ENCODE data around the gene CLCN4. TPM values are rescaled to one million over a fixed set of nuclear protein-coding genes. Genes with fewer than 3 reads are reported as not detected.

Gene CLCN4
- total and polyA plus RNA-seq, 10 donors, result 0.63 to 10.9 (median 5.0) TPM

DNA sequence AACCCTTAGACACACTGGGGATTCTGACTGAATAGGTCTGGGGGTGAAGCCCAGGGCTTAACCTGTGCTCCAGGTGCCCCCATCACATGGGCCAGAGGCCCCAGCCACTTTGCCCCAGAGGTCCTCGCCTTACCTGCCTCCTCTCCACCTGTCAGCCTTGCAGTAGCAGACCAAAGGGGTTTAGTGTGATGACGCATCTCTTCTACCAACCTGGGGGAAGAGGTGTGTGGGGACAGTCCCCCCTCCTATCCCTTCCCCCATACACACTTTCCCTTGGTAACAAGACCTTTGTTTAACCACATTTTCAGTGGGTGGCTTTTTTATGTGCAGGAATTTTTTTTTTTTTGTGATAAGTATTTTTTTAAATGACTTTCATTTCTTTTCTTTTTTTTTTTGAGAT is 6.3 kb downstream of the CLCN4 start:
- Histone ChIP-seq H3K4me3 (no peak overlapping the region), H3K9me3 (no peaks in the 10 kb centered on the region), H3K4me1 (peaks cover 0 to 46% (median 18%) of the 10 kb centered on the region in 6 donors), H3K36me3 (no peaks in the 10 kb centered on the region), H3K27ac (no peak overlapping the region), H3K27me3 (replicated peaks in 1 of 7) (peaks cover 0 to 29% (median 9%) of the 10 kb centered on the region in 7 donors)
- intact Hi-C loops (cut with DNase I; ENCODE audit: low total_unique reads), result no loop called here
- DNase-seq, result no peak
- TF ChIP-seq POLR2AphosphoS5 (IDR thresholded peaks at IDR 0.05), result no peak
- TF ChIP-seq, protein P1, sequence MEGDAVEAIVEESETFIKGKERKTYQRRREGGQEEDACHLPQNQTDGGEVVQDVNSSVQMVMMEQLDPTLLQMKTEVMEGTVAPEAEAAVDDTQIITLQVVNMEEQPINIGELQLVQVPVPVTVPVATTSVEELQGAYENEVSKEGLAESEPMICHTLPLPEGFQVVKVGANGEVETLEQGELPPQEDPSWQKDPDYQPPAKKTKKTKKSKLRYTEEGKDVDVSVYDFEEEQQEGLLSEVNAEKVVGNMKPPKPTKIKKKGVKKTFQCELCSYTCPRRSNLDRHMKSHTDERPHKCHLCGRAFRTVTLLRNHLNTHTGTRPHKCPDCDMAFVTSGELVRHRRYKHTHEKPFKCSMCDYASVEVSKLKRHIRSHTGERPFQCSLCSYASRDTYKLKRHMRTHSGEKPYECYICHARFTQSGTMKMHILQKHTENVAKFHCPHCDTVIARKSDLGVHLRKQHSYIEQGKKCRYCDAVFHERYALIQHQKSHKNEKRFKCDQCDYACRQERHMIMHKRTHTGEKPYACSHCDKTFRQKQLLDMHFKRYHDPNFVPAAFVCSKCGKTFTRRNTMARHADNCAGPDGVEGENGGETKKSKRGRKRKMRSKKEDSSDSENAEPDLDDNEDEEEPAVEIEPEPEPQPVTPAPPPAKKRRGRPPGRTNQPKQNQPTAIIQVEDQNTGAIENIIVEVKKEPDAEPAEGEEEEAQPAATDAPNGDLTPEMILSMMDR (IDR thresholded peaks at IDR 0.05 in 8 of 11, conservative IDR thresholded peaks at IDR 0.05 in 3 of 11), result no peak
- no peak for TF ChIP-seq POLR2A (IDR thresholded peaks at IDR 0.05)
- WGBS, 5 donors, result 67 to 88% (median 83%) methylated on average over 2 of the region's 2 CpGs

DNA sequence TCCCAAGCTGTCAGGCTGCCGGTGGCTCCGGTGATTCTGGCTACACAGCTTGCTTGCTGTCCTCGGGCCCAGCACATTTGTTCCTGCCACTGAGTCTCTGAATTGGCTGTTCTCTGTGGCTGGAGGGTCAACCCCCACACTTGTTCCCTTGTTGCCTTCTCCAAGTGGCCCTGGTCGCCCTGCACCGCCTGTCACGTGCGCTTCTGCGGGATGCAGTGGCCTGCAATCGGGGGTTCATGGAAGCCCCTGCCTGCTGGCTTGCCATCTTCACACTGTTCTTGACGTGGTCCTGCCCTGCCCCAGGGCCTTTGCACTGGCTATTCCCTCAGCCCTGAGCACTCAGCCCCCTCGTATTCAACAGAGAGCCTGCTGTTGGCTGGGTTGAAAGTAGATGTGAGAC is 8.1 kb downstream of the CLCN4 start:
- Histone ChIP-seq H3K9me3 (no peaks in the 10 kb centered on the region), H3K4me3 (no peak overlapping the region), H3K27ac (peak overlapping the region in 3 of 8 donors; percentile 59 to 78 (median 69)), H3K36me3 (no peaks in the 10 kb centered on the region), H3K27me3 (replicated peaks in 1 of 7) (peaks cover 0 to 10% (median 0%) of the 10 kb centered on the region in 7 donors), H3K4me1 (peaks cover 0 to 41% (median 10%) of the 10 kb centered on the region in 6 donors)
- WGBS, 5 donors, result 79 to 97% (median 89%) methylated on average over 8 to 11 of the region's 11 CpGs
- no peak for TF ChIP-seq POLR2AphosphoS5 (IDR thresholded peaks at IDR 0.05)
- TF ChIP-seq, protein P1 (IDR thresholded peaks at IDR 0.05 in 8 of 11, conservative IDR thresholded peaks at IDR 0.05 in 3 of 11), result no peak
- TF ChIP-seq POLR2A (IDR thresholded peaks at IDR 0.05), result no peak
- DNase-seq, result no peak
- intact Hi-C loops (cut with DNase I; ENCODE audit: low total_unique reads), result no loop called here

DNA sequence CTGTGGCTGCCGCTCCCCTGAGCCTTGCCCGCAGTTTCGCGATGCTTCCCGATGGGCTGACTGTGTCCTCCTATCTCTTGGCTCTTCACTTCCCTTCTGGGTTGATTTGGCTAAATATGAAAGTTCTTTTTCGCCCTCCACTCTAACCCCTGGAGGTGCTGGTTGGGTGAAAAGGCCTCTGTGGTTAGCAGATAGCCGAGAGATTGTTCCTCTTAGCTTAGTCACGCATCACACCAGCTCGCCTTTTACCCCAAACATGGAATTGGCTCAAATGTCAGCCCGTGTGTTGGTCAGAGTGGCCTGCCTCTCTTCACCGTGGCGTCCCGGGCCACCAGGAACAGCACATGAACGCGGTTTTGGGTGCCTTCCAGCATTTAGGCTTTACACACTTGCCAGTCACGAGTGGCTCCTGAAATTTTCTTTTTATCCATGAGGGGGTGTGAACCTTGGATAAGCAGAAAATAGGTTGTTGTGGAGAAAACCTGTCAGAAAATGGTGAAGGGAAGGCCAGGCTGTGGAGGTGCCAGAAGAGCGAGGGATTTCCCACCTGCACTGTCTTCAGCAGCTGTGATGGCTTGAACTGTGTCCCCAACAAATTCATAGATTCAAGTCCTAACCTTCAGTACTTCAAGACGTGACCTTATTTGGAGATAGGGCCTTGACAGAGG is 8.9 kb downstream of the CLCN4 start:
- Histone ChIP-seq H3K36me3 (no peaks in the 10 kb centered on the region), H3K9me3 (no peaks in the 10 kb centered on the region), H3K4me3 (no peak overlapping the region), H3K27me3 (replicated peaks in 1 of 7) (peaks cover 0 to 9% (median 0%) of the 10 kb centered on the region in 7 donors), H3K4me1 (peaks cover 0 to 41% (median 10%) of the 10 kb centered on the region in 6 donors), H3K27ac (peak overlapping the region in 5 of 8 donors; percentile 11 to 78 (median 59))
- intact Hi-C loops (cut with DNase I; ENCODE audit: low total_unique reads), result no loop called here
- DNase-seq, result no peak
- 36 to 71% (median 56%) methylated on average over 16 to 18 of the region's 18 CpGs for WGBS, 5 donors
- TF ChIP-seq POLR2A (IDR thresholded peaks at IDR 0.05), result no peak
- TF ChIP-seq POLR2AphosphoS5 (IDR thresholded peaks at IDR 0.05), result no peak
- TF ChIP-seq, protein P1 (IDR thresholded peaks at IDR 0.05 in 8 of 11, conservative IDR thresholded peaks at IDR 0.05 in 3 of 11), result no peak

DNA sequence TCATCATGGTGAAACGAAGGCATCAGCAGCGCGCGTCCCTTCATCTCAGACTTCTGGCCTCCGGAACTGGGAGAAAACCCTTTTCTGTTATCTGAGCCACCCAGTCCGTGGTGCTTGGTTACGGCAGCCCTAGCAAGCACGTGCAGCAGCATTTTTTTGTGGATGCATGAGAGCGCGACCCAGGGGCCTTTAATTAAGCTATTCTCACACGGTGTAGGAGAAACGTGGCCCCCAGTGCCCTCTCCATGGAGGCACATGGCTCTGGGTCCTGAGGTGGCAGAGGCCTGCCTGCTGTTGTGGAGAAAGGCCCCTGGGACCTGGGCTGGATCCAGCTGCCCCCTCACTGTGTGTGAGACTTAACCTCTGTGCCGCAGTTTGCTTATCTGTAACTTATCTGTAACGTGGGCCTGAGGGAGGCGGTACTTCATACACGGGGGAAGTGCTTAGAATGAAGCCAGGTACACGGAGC is 9.5 kb downstream of the CLCN4 start:
- Histone ChIP-seq H3K4me1 (peaks cover 0 to 41% (median 10%) of the 10 kb centered on the region in 6 donors), H3K4me3 (peak overlapping the region in 1 of 8 donors; percentile 5), H3K9me3 (no peaks in the 10 kb centered on the region), H3K27me3 (replicated peaks in 1 of 7) (peaks cover 0 to 9% (median 0%) of the 10 kb centered on the region in 7 donors), H3K36me3 (no peaks in the 10 kb centered on the region), H3K27ac (peak overlapping the region in 5 of 8 donors; percentile 43 to 78 (median 59))
- 71 to 84% (median 77%) methylated on average over 4 to 17 of the region's 17 CpGs for WGBS, 5 donors
- no peak for DNase-seq
- no peak for TF ChIP-seq POLR2A (IDR thresholded peaks at IDR 0.05)
- intact Hi-C loops (cut with DNase I; ENCODE audit: low total_unique reads), result no loop called here
